GM12872 (cell line): ENCODE results near the gene OR52A5.

Experiments
- CTCF ChIP-seq: IDR thresholded peaks from 3 replicates; pipeline ENCODE4 v1.5.1; 2011; ENCODE audit warnings: low read depth, mild to moderate bottlenecking, low read length, moderate library complexity; ENCODE audit not compliant: insufficient read depth

The OR52A5 gene

GRCh38 chr11:5137996-5138395 lies at the start of gene OR52A5:
TSS of gene OR52A5 (minus strand) at chr11:5138356. CDS start at chr11:5132642, 5,714 bp downstream.
- TF ChIP-seq CTCF: no peak

GRCh38 chr11:5178046-5178837 lies 40.1 kb upstream of the OR52A5 start:
- no peak for TF ChIP-seq CTCF

GRCh38 chr11:5174934-5175333 lies 36.8 kb upstream of the OR52A5 start:
- TF ChIP-seq CTCF: no peak

GRCh38 chr11:5171856-5172255 lies 33.7 kb upstream of the OR52A5 start:
- TF ChIP-seq CTCF: no peak

- no peak for TF ChIP-seq CTCF
Observed at GRCh38 chr11:5159806-5160205, 21.6 kb upstream of the OR52A5 start.

- no peak for TF ChIP-seq CTCF
Observed at GRCh38 chr11:5154657-5155056, 16.5 kb upstream of the OR52A5 start, which contains the start of gene OR52A1. TSS of gene OR52A1 (minus strand) at chr11:5154757. CDS start at chr11:5152369, 2,388 bp downstream.

- TF ChIP-seq CTCF: no peak
Observed at GRCh38 chr11:5153574-5154431, 15.6 kb upstream of the OR52A5 start.
